Neural cell (in vitro differentiated cells): Measurements from ENCODE around the gene AP3B1. TPM values are rescaled to one million over a fixed set of nuclear protein-coding genes. Genes with fewer than 3 reads are reported as not detected.

Source experiments
- H2AFZ ChIP-seq: fragments of 200-600, 300-800 bp; sonication (generic), shearing (Covaris generic); 2 replicates; pipeline ENCODE4 v1.6.0; 2014; ENCODE audit warnings: low read depth, mild to moderate bottlenecking, antibody characterized with exemption, low read length, moderate library complexity
- H3F3A ChIP-seq: fragments of 200-600 bp; shearing (Covaris generic); 2 replicates; pipeline ENCODE4 v1.6.1; 2016; ENCODE audit warnings: mild to moderate bottlenecking, moderate library complexity, mixed read lengths, antibody characterized with exemption, low read length; ENCODE audit not compliant: insufficient read depth, poor library complexity, severe bottlenecking
- H3K27ac ChIP-seq: fragments of 200-600, 300-800 bp; sonication (generic), shearing (Covaris generic); 2 replicates; pipeline ENCODE4 v1.5.1; 2014; ENCODE audit warnings: mild to moderate bottlenecking, low read length, moderate library complexity
- H3K27me3 ChIP-seq: fragments of 300-800, 200-600 bp; sonication (generic), shearing (Covaris generic); 2 replicates; pipeline ENCODE4 v1.6.0; 2014; ENCODE audit warnings: mild to moderate bottlenecking, low read depth, low read length, moderate library complexity; ENCODE audit not compliant: insufficient read depth
- H3K36me3 ChIP-seq: fragments of 300-800, 200-600 bp; sonication (generic), shearing (Covaris generic); 2 replicates; pipeline ENCODE4 v1.5.1; 2014; ENCODE audit warnings: mild to moderate bottlenecking, antibody characterized with exemption, low read length, moderate library complexity; ENCODE audit not compliant: insufficient read depth
- H3K4me2 ChIP-seq: fragments of 300-800, 200-600 bp; sonication (generic), shearing (Covaris generic); 2 replicates; pipeline ENCODE4 v1.6.0; 2014; ENCODE audit warnings: mild to moderate bottlenecking, low read length
- H3K4me3 ChIP-seq: fragments of 300-800, 200-600 bp; sonication (generic), shearing (Covaris generic); 2 replicates; pipeline ENCODE4 v1.5.1; 2014; ENCODE audit warnings: mild to moderate bottlenecking, low read length, moderate library complexity
- H3K79me2 ChIP-seq: fragments of 200-600 bp; shearing (Covaris generic); replicated peaks from 2 replicates; pipeline ENCODE4 v1.6.0; 2014; ENCODE audit warnings: mild to moderate bottlenecking, low read length, moderate library complexity; ENCODE audit not compliant: insufficient read depth
- H3K9ac ChIP-seq: fragments of 300-800, 200-600 bp; sonication (generic), shearing (Covaris generic); 2 replicates; pipeline ENCODE4 v1.6.1; 2016; ENCODE audit warnings: mild to moderate bottlenecking, low read length, mixed read lengths
- H3K9me2 ChIP-seq: fragments of 200-600 bp; shearing (Covaris generic); 2 replicates; pipeline ENCODE4 v1.6.1; 2016; ENCODE audit warnings: mild to moderate bottlenecking, low read length, mixed read lengths; ENCODE audit not compliant: insufficient read depth
- H3K9me3 ChIP-seq: fragments of 200-600, 300-800 bp; sonication (generic), shearing (Covaris generic); 2 replicates; pipeline ENCODE4 v1.6.1; 2016; ENCODE audit warnings: mild to moderate bottlenecking, mixed run types, low read length, moderate library complexity, mixed read lengths
- H4K20me1 ChIP-seq: fragments of 200-600 bp; shearing (Covaris generic); 2 replicates; pipeline ENCODE4 v1.6.1; 2016; ENCODE audit warnings: mild to moderate bottlenecking, mixed run types; ENCODE audit not compliant: insufficient read depth
- CTCF ChIP-seq: fragments of 450-650 bp; IDR thresholded peaks from 2 replicates; pipeline ENCODE4 v1.5.1; 2014; ENCODE audit warnings: antibody characterized with exemption, mild to moderate bottlenecking, moderate library complexity; ENCODE audit not compliant: poor library complexity, severe bottlenecking
- EP300 ChIP-seq: fragments of 450-650 bp; conservative IDR thresholded peaks from 2 replicates; pipeline ENCODE4 v1.6.1; 2014; ENCODE audit warnings: antibody characterized with exemption, mild to moderate bottlenecking, moderate library complexity; ENCODE audit not compliant: poor library complexity, severe bottlenecking
- EZH2 ChIP-seq: fragments of 200-600, 300-800 bp; shearing (Covaris generic), sonication (generic); IDR thresholded peaks from 2 replicates; pipeline ENCODE4 v1.6.1; 2014; ENCODE audit warnings: antibody characterized with exemption, low read length, borderline replicate concordance, mild to moderate bottlenecking; ENCODE audit not compliant: insufficient read depth, poor library complexity, severe bottlenecking
- MXI1 ChIP-seq: fragments of 450-650 bp; conservative IDR thresholded peaks from 2 replicates; pipeline ENCODE4 v1.6.1; 2014; ENCODE audit warnings: antibody characterized with exemption, mild to moderate bottlenecking; ENCODE audit not compliant: poor library complexity, severe bottlenecking
- POLR2AphosphoS5 ChIP-seq: IDR thresholded peaks from 2 replicates; pipeline ENCODE4 v1.6.1; 2012
- RAD21 ChIP-seq: fragments of 450-650 bp; conservative IDR thresholded peaks from 2 replicates; pipeline ENCODE4 v1.6.1; 2014; ENCODE audit warnings: antibody characterized with exemption, mild to moderate bottlenecking, moderate library complexity
- SMC3 ChIP-seq: fragments of 450-650 bp; conservative IDR thresholded peaks from 2 replicates; pipeline ENCODE4 v1.6.1; 2014; ENCODE audit warnings: antibody characterized with exemption, mild to moderate bottlenecking, moderate library complexity; ENCODE audit not compliant: poor library complexity
- TAF1 ChIP-seq: IDR thresholded peaks from 2 replicates; pipeline ENCODE4 v1.6.1; 2012; ENCODE audit warnings: low read depth
- polyA plus RNA-seq: library from polyadenylated mRNA; depleted of rRNA; stranded (reverse); fragments of >200 nt; gene quantifications from 2 replicates; pipeline ENCODE4 v1.2.3, GENCODE V29; 2014
- TF ChIP-seq, protein P1 (sequence below): IDR thresholded peaks from 2 replicates; pipeline ENCODE4 v1.6.1; 2012; ENCODE audit warnings: borderline replicate concordance

AP3B1 gene
- polyA plus RNA-seq, 1 donor from 2014 or later, result 8.5 TPM

GRCh38 chr5:78221467-78221866, 73.0 kb downstream of the AP3B1 start:
- H3K9me3 ChIP-seq, result no peaks in the 10 kb centered on the region
- no peak overlapping the region for H3K4me3 ChIP-seq
- no peak overlapping the region for H3K4me2 ChIP-seq
- no peaks in the 10 kb centered on the region for H3F3A ChIP-seq
- no peak overlapping the region for H3K9ac ChIP-seq
- H3K79me2 ChIP-seq, result no peaks in the 10 kb centered on the region
- no peaks in the 10 kb centered on the region for H3K36me3 ChIP-seq
- H2AFZ ChIP-seq, result no peak overlapping the region
- H4K20me1 ChIP-seq, result no peaks in the 10 kb centered on the region
- no peak overlapping the region for H3K27ac ChIP-seq
- no peak for TF ChIP-seq CTCF
- TF ChIP-seq, protein P1, sequence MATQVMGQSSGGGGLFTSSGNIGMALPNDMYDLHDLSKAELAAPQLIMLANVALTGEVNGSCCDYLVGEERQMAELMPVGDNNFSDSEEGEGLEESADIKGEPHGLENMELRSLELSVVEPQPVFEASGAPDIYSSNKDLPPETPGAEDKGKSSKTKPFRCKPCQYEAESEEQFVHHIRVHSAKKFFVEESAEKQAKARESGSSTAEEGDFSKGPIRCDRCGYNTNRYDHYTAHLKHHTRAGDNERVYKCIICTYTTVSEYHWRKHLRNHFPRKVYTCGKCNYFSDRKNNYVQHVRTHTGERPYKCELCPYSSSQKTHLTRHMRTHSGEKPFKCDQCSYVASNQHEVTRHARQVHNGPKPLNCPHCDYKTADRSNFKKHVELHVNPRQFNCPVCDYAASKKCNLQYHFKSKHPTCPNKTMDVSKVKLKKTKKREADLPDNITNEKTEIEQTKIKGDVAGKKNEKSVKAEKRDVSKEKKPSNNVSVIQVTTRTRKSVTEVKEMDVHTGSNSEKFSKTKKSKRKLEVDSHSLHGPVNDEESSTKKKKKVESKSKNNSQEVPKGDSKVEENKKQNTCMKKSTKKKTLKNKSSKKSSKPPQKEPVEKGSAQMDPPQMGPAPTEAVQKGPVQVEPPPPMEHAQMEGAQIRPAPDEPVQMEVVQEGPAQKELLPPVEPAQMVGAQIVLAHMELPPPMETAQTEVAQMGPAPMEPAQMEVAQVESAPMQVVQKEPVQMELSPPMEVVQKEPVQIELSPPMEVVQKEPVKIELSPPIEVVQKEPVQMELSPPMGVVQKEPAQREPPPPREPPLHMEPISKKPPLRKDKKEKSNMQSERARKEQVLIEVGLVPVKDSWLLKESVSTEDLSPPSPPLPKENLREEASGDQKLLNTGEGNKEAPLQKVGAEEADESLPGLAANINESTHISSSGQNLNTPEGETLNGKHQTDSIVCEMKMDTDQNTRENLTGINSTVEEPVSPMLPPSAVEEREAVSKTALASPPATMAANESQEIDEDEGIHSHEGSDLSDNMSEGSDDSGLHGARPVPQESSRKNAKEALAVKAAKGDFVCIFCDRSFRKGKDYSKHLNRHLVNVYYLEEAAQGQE, result no peak
- no peak for TF ChIP-seq TAF1
- no peak for TF ChIP-seq POLR2AphosphoS5
- TF ChIP-seq EP300, result no peak
- TF ChIP-seq MXI1, result no peak
- no peak for TF ChIP-seq EZH2
- no peak for TF ChIP-seq SMC3
- no peak for TF ChIP-seq RAD21
- no peaks in the 10 kb centered on the region for H3K27me3 ChIP-seq
- no peaks in the 10 kb centered on the region for H3K9me2 ChIP-seq

GRCh38 chr5:78215972-78216371, 78.5 kb downstream of the AP3B1 start:
- Histone ChIP-seq H3K9me2 (no peaks in the 10 kb centered on the region), H3K27ac (no peak overlapping the region), H3K4me3 (no peak overlapping the region), H2AFZ (no peak overlapping the region), H3F3A (no peaks in the 10 kb centered on the region), H3K36me3 (no peaks in the 10 kb centered on the region), H3K9me3 (no peaks in the 10 kb centered on the region), H3K27me3 (no peaks in the 10 kb centered on the region), H4K20me1 (no peaks in the 10 kb centered on the region), H3K4me2 (no peak overlapping the region), H3K9ac (no peak overlapping the region), H3K79me2 (no peaks in the 10 kb centered on the region)
- TF ChIP-seq SMC3, result no peak
- TF ChIP-seq TAF1, result no peak

DNA sequence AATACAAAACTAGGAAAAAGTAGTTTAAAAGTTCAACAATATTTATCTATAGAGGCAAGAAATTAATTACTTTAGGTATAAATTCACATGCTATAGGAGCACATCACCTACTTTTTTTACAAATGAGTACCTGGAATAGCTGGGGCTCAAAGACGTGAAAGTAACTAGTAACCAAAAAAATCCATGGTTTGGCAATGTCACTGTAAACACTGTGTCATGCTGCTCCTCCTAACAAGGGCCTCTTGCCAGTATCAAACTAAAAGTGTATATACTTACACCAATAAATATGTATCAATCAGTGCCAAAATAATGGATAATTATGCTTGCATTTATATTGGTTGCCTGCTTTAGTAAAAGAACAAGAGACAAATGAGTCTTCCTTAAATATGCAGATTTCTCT, 78.9 kb downstream of the AP3B1 start:
- TF ChIP-seq POLR2AphosphoS5 (no peak), MXI1 (no peak), TAF1 (no peak), CTCF (no peak), RAD21 (no peak), SMC3 (no peak), EP300 (no peak), EZH2 (no peak)
- TF ChIP-seq, protein P1, result no peak
- Histone ChIP-seq H2AFZ (no peak overlapping the region), H3K4me3 (no peak overlapping the region)

More for the DNA sequence above, 78.9 kb downstream of the AP3B1 start:
- Histone ChIP-seq H4K20me1 (no peaks in the 10 kb centered on the region), H3F3A (no peaks in the 10 kb centered on the region), H3K27ac (no peak overlapping the region), H3K9me3 (no peaks in the 10 kb centered on the region), H3K9ac (no peak overlapping the region), H3K9me2 (no peaks in the 10 kb centered on the region), H3K79me2 (no peaks in the 10 kb centered on the region), H3K27me3 (no peaks in the 10 kb centered on the region), H3K36me3 (no peaks in the 10 kb centered on the region), H3K4me2 (no peak overlapping the region)
